UCSD-AML1 (cell line): ENCODE measurements around the gene PTHLH.

Experiments
- DNase-seq: peaks from one replicate; lab custom pipeline; 2025; ENCODE audit not compliant: unreplicated experiment; lab: John Stamatoyannopoulos, UW

PTHLH gene

GRCh38 chr12:27940756-27941402 lies 31.7 kb downstream of the PTHLH start:
- DNase-seq: peak; percentile 67

DNA sequence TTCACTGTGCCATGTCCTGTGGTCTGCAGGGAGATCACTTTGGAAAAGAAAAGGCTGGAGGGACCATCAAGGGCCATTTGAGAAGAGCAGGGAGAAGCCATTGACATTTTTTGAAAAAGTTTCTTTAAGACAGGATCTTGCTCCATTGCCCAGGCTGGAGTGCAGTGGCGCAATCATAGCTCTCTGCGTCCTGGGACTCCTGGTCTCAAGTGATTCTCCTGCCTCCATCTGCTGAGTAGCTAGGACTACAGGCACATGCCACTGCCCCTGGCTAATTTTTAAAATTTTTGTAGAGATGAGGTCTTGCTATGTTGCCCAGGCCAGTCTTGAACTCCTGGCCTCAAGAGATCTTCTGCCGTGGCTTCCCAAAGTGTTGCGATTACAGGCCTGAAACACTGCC lies 32.3 kb downstream of the PTHLH start:
- no peak for DNase-seq

DNA sequence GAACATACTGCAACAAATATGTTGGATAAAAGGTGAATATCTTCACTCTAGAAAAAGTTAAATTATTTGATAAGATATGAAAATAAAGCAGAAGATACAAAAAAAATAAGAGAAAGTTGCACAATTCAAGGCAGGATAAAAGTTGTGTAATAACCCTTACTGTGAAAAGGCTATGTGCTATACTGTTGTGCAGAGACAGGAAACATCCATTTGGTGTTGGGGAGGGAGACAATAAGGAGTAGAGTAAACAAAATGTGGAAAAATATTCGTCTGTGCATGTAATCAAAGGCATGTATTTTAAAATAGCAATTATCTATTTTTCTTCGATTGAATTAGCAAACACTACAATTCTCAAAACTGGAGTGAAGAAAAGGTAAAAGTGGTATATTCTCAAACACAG lies 34.8 kb downstream of the PTHLH start:
- no peak for DNase-seq

DNA sequence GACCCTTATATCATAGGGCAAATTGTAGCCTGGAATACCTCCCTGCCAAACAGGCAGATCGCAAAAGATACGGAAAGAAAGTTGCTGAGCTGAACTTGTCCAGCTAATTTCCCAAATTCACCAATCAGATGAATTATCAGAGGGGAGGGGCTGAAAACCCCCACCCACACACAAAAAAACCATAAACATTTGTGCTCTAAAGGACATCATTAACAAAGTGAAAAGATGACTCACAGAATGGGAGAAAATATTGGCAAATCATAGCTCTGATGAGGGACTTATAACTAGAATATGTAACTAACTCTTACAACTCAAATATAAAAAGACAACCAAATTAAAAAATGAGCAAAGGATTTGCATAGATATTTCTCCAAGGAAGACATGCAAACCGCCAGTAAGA lies 36.3 kb downstream of the PTHLH start:
- no peak for DNase-seq

- no peak for DNase-seq
Measured at GRCh38 chr12:27934276-27934675, 38.3 kb downstream of the PTHLH start.

- no peak for DNase-seq
Measured at GRCh38 chr12:27931390-27931789, 41.1 kb downstream of the PTHLH start.

DNA sequence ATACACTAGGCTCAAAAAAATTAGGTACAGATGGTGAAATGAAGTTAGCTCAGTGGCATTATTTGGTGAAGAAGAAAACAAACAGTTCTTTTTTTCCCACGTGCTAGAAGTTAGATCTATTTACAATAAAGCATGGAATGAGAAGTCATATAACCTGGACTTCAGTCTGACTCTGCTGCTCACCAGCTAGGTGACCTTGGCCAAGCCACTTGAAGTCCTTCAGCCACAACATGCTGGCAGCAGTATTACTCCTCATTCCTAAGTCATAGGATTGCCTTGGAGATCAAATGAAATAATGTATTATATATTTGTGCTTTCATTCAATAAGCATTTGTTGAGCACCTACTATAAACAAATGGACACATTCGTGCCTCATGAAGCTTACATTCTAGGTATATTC lies 45.2 kb downstream of the PTHLH start:
- DNase-seq: no peak

DNA sequence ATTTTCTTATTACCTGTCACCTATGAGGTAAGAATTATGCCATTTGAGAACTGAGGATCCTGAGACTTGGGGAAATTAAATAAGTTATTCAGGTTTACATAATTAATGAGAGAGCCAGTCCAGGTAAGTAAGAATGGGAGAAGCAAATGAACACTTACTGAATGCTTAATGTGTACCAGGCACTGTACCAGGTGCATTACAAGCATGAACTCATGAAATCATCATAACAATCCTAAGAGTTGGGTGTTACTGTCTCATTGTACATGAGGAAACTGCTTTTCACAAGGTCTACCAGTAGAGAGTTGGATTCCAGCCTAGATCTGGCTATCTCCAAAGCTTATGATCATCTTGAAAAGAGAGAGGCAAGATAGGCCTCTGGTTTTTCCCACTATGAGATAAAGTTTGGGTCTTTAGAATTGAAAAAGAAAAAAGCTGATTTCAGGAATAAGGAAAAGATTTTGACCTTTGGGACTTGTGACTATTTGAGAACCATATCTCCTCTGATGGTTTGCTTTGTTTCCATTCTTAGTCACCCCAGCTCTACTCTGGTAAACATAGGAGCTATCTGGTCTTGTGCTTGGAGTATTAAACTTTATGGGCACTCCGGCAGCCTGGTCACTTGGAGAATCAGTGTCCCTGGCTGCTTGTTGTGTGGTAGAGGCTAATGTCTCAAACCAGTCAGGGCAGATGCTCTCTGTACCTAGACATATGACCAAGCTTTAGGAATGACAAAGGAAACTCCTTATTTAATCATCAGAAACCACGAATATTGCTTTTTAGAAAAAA lies 48.0 kb downstream of the PTHLH start:
- DNase-seq: no peak

- DNase-seq: no peak
Measured at GRCh38 chr12:27922531-27923139, 49.9 kb downstream of the PTHLH start.

DNA sequence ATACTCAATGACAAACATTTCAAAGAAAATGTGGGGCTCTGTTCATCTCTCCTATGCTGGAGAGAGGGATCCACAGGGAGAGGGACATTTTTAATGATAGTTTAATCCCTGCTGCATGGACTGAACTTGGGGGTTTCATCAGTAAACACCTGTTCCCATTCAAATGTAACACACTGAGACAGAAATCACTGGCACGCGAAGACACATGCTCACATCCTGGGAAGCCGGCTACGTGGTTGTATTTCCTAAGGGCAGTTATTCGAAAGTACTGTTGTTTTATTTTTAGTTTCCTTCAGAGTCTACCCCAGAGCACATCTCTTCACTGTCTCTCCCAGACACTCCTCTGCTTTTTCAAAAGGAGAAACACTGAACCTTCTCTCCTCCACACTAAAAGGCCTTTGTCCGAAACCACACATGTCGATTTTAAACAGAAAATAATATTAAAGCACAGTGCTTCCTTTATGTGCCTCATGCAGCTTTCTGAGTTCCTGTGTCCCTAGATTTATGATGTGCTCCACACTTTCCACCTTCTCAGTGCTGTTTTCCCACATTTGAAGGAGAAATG lies 52.8 kb downstream of the PTHLH start:
- DNase-seq: no peak

DNA sequence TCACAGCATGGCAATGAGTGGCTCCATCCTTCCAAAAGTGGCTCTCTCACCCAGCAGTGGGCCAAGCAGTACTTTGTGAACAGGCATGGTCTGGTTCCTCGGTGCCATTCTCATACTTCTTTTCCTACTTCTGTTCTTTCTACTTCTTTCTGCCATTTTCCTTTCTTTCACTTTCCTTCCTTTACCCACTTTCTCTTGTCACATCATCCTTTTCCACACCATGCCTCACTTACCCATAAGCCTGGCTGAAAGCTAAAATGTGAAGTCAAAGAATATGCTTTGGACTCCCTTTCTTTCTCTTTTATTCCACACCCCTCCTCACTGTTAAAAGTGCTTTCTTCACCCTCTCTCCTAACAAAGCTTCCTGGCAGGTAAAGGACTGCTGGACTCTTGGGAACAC lies 57.0 kb downstream of the PTHLH start:
- DNase-seq: no peak

DNA sequence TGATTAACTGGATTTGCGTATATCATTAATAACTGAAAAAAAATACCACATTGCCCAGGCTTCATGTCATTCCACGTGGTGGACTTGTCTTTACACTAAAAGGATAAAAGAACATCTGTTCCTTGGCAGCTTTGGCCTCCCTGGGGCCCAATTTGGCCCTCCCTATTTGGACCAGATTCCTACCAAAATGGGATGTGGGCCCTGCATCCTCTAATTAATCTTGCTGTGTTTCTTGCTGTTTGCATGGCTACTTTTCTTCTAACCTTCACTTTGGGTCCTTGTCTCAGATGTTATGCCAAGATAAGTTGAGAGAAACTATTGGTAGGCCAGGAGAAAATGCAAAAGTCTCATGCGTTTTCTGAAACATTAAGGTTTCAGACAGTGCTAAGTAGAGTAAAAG lies 57.5 kb downstream of the PTHLH start:
- DNase-seq: no peak

DNA sequence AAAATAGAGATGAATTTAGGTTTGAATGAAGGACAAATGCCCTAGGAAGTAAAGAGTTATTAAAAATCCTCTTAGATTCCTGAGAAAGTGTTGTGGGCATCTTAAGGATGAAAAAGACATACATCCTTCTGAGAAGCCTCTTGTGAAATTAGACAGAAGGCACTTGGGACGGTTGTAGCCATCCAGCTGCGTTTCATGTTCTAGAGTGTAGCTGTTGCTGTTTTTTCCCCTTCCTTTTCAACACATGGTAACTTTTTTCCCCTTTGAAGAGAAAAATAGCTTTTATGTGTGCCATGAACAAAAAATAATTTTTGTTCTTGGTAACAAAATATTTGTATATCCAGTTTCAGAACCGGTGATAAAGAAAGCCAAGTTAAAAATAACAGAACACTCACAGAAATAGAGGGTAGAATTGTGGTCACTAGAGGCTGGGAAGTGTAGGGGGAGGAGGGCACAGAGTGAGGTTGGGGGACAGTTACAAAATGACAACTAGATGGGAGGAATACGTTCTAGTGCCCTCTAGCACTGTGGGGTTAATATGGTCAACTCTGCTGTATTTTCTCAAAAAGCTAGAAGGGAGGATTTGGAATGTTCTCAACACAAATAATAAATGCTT lies 58.4 kb downstream of the PTHLH start:
- DNase-seq: no peak

GRCh38 chr12:27911397-27911796 lies 61.1 kb downstream of the PTHLH start:
- DNase-seq: no peak
